PC-3 (cell line): ENCODE measurements around the gene CDH4.

Experiments
- EZH2 ChIP-seq: fragments of 300-600 bp; sonication (generic); IDR thresholded peaks from one replicate; pipeline ENCODE4 v1.6.1; 2017; ENCODE audit warnings: antibody characterized with exemption, mild to moderate bottlenecking, low read length; ENCODE audit not compliant: unreplicated experiment
- EZH2phosphoT487 ChIP-seq: fragments of 300-600 bp; sonication (generic); IDR thresholded peaks from 2 replicates; pipeline ENCODE4 v1.6.1; 2018; ENCODE audit warnings: mild to moderate bottlenecking, antibody characterized with exemption, low read length, borderline replicate concordance
- TF ChIP-seq, protein P1 (sequence below): fragments of 300-600 bp; sonication (generic); conservative IDR thresholded peaks from 2 replicates; pipeline ENCODE4 v1.5.1; 2017; ENCODE audit warnings: antibody characterized with exemption, low read depth, mild to moderate bottlenecking, low read length

DNA sequence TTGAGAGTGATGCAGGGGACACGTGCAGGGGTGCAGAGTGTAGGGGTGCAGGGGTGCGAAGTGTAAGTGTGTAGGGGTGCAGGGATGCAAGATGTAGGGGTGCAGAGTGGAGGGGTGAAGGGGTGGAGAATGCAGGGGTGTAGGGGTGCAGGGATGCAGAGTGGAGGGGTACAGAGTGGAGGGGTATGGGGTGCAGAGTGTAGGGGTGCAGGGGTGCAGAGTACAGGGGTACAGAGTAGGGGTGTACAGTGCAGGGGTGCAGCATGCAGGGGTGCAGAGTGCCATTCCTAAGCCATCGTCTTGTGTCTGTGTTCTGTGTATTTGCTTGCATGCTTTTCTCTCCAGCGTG, 468.3 kb downstream of the CDH4 start:
- TF ChIP-seq, protein P1, sequence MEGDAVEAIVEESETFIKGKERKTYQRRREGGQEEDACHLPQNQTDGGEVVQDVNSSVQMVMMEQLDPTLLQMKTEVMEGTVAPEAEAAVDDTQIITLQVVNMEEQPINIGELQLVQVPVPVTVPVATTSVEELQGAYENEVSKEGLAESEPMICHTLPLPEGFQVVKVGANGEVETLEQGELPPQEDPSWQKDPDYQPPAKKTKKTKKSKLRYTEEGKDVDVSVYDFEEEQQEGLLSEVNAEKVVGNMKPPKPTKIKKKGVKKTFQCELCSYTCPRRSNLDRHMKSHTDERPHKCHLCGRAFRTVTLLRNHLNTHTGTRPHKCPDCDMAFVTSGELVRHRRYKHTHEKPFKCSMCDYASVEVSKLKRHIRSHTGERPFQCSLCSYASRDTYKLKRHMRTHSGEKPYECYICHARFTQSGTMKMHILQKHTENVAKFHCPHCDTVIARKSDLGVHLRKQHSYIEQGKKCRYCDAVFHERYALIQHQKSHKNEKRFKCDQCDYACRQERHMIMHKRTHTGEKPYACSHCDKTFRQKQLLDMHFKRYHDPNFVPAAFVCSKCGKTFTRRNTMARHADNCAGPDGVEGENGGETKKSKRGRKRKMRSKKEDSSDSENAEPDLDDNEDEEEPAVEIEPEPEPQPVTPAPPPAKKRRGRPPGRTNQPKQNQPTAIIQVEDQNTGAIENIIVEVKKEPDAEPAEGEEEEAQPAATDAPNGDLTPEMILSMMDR: no peak
- TF ChIP-seq EZH2: no peak
- TF ChIP-seq EZH2phosphoT487: no peak
